ENCODE results near the gene PRG3.

PRG3 gene

GRCh38 chr11:57394203-57394965 is 13.4 kb upstream of the PRG3 start:
- DNase-seq (ENCODE audit: extremely low spot score), result no peak
- CTCF ChIA-PET, result interaction anchor here (0.9 to 2.0 kb wide), 5 partner anchors 10 to 176 kb away, joined by 3 to 5 read pairs (median 3); no protein-coding TSS in a partner anchor
- POLR2A ChIA-PET, result no interaction called here
- no peak for TF ChIP-seq CTCF (IDR thresholded peaks at IDR 0.05; ENCODE audit: control extremely low read depth, extremely low read depth, low read depth, missing control alignments)

- DNase-seq (ENCODE audit: extremely low spot score), result no peak
Measured at GRCh38 chr11:57392763-57393105, 11.8 kb upstream of the PRG3 start.

GRCh38 chr11:57392066-57392762 is 11.3 kb upstream of the PRG3 start:
- ChIA-PET POLR2A (no interaction called here), CTCF (interaction anchor here (1.1 to 2.0 kb wide), 6 partner anchors 8 to 38 kb away, joined by 3 to 5 read pairs (median 3); no protein-coding TSS in a partner anchor)
- no peak for TF ChIP-seq CTCF (IDR thresholded peaks at IDR 0.05; ENCODE audit: control extremely low read depth, extremely low read depth, low read depth, missing control alignments)
- no peak for DNase-seq (ENCODE audit: extremely low spot score)

More at GRCh38 chr11:57392763-57393105, 11.8 kb upstream of the PRG3 start:
- POLR2A ChIA-PET, result no interaction called here
- CTCF ChIA-PET, result interaction anchor here (1.1 to 2.0 kb wide), 5 partner anchors 9 to 38 kb away, joined by 3 to 5 read pairs (median 3); no protein-coding TSS in a partner anchor
- TF ChIP-seq CTCF (IDR thresholded peaks at IDR 0.05; ENCODE audit: control extremely low read depth, extremely low read depth, low read depth, missing control alignments), result no peak

GRCh38 chr11:57391539-57391938 is 10.6 kb upstream of the PRG3 start:
- TF ChIP-seq CTCF (IDR thresholded peaks at IDR 0.05; ENCODE audit: control extremely low read depth, extremely low read depth, low read depth, missing control alignments), result no peak
- ChIA-PET CTCF (interaction anchor here (1.0 to 1.2 kb wide), 2 partner anchors 9 to 250 kb away, joined by 3 read pairs; no protein-coding TSS in a partner anchor), POLR2A (no interaction called here)
- no peak for DNase-seq (ENCODE audit: extremely low spot score)

GRCh38 chr11:57391111-57391510 is 10.2 kb upstream of the PRG3 start:
- CTCF ChIA-PET, result interaction anchor here (1.0 to 1.2 kb wide), 3 partner anchors 9 to 253 kb away, joined by 3 read pairs; no protein-coding TSS in a partner anchor
- no peak for DNase-seq (ENCODE audit: extremely low spot score)
- TF ChIP-seq CTCF (IDR thresholded peaks at IDR 0.05; ENCODE audit: control extremely low read depth, extremely low read depth, low read depth, missing control alignments), result no peak
- POLR2A ChIA-PET, result no interaction called here

GRCh38 chr11:57390535-57390934 is 9.6 kb upstream of the PRG3 start, which contains the start of gene PRG2:
TSS of gene PRG2 (minus strand) at chr11:57390650. CDS start at chr11:57389944, 706 bp downstream.
- no peak for TF ChIP-seq CTCF (IDR thresholded peaks at IDR 0.05; ENCODE audit: control extremely low read depth, extremely low read depth, low read depth, missing control alignments)
- POLR2A ChIA-PET, result no interaction called here
- DNase-seq (ENCODE audit: extremely low spot score), result no peak
- CTCF ChIA-PET, result interaction anchor here (1.0 to 1.6 kb wide), 3 partner anchors 19 to 254 kb away, joined by 3 to 4 read pairs (median 3); no protein-coding TSS in a partner anchor

All from GM10248 (cell line).